ENCODE results near the gene SEZ6L2.
"Not testable (repeated sequence)": the region's sequence is repeated elsewhere in the genome, so short reads cannot be mapped to it uniquely, and the experiment has no call there.

The SEZ6L2 gene

DNA sequence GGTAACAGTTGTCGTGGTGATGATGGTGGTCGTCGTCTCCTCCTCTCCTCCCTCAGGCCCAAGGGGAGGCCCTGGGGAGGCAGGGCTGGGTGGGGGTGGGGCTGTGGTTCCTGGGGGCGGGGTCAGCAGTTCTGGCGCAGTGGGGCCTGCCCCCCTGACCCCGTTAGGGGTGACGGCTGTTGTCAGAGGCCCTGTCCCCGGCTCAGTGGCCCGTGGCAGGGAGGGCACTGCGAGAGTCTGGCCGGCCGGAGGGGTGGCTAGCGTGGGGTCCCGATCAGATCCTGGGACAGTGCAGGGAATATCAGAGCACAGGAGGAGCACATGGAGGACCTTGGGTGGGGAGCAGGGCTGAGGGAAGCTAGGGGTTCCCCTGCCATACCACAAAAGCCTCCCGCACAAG is 2.5 kb downstream of the SEZ6L2 start:
- TF ChIP-seq, protein P1, sequence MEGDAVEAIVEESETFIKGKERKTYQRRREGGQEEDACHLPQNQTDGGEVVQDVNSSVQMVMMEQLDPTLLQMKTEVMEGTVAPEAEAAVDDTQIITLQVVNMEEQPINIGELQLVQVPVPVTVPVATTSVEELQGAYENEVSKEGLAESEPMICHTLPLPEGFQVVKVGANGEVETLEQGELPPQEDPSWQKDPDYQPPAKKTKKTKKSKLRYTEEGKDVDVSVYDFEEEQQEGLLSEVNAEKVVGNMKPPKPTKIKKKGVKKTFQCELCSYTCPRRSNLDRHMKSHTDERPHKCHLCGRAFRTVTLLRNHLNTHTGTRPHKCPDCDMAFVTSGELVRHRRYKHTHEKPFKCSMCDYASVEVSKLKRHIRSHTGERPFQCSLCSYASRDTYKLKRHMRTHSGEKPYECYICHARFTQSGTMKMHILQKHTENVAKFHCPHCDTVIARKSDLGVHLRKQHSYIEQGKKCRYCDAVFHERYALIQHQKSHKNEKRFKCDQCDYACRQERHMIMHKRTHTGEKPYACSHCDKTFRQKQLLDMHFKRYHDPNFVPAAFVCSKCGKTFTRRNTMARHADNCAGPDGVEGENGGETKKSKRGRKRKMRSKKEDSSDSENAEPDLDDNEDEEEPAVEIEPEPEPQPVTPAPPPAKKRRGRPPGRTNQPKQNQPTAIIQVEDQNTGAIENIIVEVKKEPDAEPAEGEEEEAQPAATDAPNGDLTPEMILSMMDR (IDR thresholded peaks at IDR 0.05): no peak
- DNase-seq (ENCODE audit: low spot score): no peak
- Histone ChIP-seq H3K27ac (no peak overlapping the region), H3K4me3 (no peak overlapping the region)

DNA sequence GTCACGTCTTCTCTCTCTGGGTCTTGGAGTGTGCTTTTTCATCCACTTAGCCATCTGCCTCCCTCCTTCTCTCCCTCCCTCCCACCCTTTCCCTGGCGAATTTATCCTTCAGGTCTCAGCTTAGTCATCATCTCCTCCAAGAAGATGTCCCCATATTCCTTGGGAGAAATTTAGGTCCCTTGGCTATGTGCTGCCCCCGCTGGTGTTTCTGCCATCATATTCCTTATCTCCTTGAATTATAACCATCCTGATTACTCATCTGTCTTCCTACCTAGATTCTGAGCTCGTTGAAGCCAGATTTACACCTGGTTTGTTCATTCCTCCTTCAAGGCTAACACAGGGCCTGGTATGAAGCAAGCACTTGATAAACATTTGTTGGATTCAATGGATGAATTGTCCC is 5.0 kb downstream of the SEZ6L2 start:
- no peak overlapping the region for H3K27ac ChIP-seq
- TF ChIP-seq, protein P1 (IDR thresholded peaks at IDR 0.05): no peak
- no peak overlapping the region for H3K4me3 ChIP-seq
- DNase-seq (ENCODE audit: low spot score): no peak

DNA sequence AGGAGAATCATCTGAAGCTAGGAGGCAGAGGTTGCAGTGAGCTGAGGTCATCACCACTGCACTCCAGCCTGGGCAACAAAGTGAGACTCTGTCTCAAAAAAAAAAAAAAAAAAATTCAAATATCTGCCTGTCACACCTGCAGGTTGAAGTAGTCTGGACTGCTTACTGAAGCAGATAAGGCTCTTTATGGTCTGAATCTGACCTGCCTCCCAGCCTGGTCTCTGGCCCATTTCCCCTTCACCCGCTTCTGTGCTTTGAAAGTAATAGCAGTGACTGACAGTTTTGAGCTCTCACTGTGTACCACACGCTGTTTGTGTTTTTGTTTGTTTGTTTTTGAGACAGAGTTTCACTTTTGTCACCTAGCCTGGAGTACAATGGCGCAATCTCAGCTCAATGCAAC is 5.8 kb downstream of the SEZ6L2 start:
- no peak overlapping the region for H3K27ac ChIP-seq
- DNase-seq (ENCODE audit: low spot score): no peak
- H3K4me3 ChIP-seq: no peak overlapping the region
- TF ChIP-seq, protein P1 (IDR thresholded peaks at IDR 0.05): no peak

DNA sequence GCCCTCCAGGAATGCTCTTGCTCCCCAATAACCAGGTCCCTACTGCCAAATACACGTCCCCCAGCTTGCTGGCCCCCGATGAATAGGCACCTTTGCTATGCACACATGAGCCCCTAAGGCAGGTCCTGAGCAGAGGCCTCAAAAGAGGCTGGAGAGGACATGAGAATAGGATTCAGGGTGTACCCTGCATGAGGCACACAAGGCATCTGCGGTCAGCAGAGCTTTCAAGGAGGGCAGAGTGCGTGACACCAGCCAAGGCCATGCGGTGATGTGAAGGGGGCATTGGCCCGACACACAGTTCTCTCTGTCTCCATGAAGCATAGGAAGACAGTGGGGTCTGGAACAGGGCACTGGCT is 6.9 kb downstream of the SEZ6L2 start:
- Histone ChIP-seq H3K4me3 (no peak overlapping the region), H3K27ac (no peak overlapping the region)
- TF ChIP-seq, protein P1 (IDR thresholded peaks at IDR 0.05): no peak
- no peak for DNase-seq (ENCODE audit: low spot score)

DNA sequence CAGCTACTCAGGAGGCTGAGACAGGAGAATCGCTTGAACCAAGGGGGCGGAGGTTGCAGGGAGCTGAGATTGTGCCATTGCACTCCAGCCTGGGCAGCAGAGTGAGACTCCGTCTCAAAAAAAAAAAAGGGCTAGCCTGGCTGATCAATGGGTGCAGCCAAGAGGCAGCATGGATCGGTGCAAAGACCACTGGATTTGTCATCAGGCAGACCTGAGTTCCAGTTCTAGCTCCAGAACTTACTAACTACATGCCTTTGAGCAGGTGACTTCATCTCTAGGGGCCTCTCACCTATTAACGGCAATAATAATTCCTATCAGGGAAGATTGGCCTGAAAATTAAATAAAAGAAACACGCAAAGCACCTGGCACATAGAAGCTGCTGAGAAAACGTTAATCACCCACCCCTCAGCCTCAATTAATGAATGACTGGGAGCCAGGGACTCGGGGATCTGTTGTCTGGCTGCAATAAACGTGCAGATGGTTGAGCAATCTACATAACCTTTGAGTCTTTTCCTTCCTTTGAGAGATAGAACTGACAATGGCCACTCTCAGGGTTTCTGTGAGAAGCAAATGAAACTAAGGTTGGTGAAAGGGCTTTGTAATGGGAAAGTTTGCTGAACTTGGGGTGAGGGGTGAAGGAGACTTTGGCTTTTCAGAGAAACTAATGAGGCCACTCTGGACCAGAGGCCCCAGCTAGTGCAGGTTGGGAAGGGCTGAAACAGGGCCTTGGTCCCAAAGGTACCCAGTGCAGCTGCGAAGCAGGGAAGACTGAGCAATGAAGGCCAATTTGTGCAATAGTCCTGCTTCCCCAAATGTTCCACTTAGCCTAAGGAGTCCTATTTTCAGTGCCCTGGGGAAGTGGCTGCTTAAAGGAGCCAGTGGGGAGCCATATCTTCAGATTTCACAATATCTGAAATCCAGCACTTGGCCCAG is 7.6 kb downstream of the SEZ6L2 start:
- H3K27ac ChIP-seq: no peak overlapping the region
- TF ChIP-seq, protein P1 (IDR thresholded peaks at IDR 0.05): no peak
- H3K4me3 ChIP-seq: no peak overlapping the region
- no peak for DNase-seq (ENCODE audit: low spot score)

DNA sequence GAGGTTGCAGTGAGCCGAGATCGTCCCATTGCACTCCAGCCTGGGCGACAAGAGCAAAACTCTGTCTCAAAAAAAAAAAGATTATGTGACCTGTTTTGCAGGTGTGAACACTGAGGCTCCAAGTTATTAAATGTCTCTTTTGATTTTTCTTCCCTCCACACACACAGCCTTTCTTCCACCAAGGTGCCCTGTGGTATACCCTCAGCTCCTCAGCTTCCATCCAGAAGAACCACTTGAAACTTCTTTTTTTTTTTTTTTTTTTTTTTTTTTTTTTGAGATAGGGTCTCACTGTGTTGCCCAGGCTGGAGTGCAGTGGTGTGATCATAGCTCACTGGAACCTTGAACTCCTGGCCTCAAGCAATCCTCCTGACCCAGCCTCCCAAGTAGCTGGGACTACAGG is 10.0 kb downstream of the SEZ6L2 start:
- DNase-seq (ENCODE audit: low spot score); H3K27ac ChIP-seq; H3K4me3 ChIP-seq: not testable (repeated sequence)

DNA sequence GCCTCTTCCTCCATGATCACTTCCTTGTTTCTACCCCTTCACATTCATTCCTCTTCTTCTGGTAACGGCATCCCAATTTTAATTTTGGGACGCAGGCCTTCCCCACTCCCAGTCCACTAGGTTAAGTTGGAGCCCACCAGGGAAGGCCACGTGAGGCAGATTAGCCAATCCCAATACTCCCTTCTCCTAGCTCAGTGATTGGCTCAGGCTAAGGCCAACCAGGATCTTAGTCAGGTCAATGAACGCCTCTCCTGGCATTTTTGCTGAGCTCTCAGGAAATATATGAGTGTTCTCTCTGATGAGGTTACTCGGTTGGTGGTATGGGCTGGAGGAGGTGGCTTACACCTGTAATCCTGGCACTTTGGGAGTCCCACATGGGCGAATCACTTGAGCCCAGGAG is 15.4 kb downstream of the SEZ6L2 start:
- Histone ChIP-seq H3K27ac (no peak overlapping the region), H3K4me3 (no peak overlapping the region)
- no peak for DNase-seq (ENCODE audit: low spot score)
- TF ChIP-seq, protein P1 (IDR thresholded peaks at IDR 0.05): no peak
